Heart left ventricle (tissue), 13 donors: ENCODE measurements around the gene GOLGA1.

ENCODE experiments used
- POLR2A ChIP-seq, 2 donors: fragments of 450-650 bp; IDR thresholded peaks; one replicate each; pipeline ENCODE4 v1.6.1; 2017; ENCODE audit warnings: antibody characterized with exemption in 2 of 2, mild to moderate bottlenecking in 2 of 2, moderate library complexity in 2 of 2
- TF ChIP-seq, protein P1 (sequence below), 12 donors: fragments of 200-600 bp; sonication (generic) in 4 of 12; IDR thresholded peaks; one replicate each; pipeline versions ENCODE4 v1.5.0 to v1.8.0; 2018 to 2022; ENCODE audit warnings: antibody characterized with exemption in 12 of 12, mild to moderate bottlenecking in 5 of 12
- donor health status: ischemic (EF 13 %, LVEDD 7.1; RV severe dilation, severe dysfunction).
- donor health status: DM: no; HTN: yes; CAD: no.
- donor health status: DM: no; HTN: no; CAD: no.
- donor health status: ischemic (EF 25% LVEDD 6.9; RV normal size, moderate dysfunction).
- donor health status: ischemic (EF 25% LVEDD 5.7; RV mildly dilated, moderate dysfunction).
- donor health status: ischemic (EF 35%, LVEDD 5.7; RV mildly dilated, moderate dysfunction).
- donor health status: nonischemic (EF 11% LVEDD 7.7; RV severe dilation, severe dysfunction).
- donor health status: DM: yes; HTN: yes; CAD: no.
- donor health status: PGD.
- donor health status: ischemic (EF 29% LVEDD 5.4; RV normal size, mild dysfunction).
- donor health status: nonischemic (EF 23%, LVEDD 6.1; RV moderate dilation, normal function).

DNA sequence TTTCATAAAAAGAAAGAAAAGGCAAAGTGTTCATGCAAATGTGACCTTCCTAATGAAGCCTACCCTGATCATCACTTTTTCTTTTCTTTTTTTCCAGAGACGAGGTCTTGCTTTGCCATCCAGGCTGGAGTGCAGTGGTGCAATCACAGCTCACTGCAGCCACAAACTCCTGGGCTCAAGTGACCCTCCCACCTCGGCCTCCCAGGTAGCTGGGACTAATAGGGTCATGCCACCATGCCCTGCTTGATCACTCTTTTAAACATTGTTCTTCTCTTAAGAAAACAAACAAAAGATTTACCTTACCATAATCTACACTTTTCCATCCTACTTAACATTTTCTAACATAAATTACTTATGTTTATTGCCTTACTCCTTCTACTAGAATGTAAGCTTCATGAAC lies 8.5 kb upstream of the GOLGA1 start:
- TF ChIP-seq, protein P1, sequence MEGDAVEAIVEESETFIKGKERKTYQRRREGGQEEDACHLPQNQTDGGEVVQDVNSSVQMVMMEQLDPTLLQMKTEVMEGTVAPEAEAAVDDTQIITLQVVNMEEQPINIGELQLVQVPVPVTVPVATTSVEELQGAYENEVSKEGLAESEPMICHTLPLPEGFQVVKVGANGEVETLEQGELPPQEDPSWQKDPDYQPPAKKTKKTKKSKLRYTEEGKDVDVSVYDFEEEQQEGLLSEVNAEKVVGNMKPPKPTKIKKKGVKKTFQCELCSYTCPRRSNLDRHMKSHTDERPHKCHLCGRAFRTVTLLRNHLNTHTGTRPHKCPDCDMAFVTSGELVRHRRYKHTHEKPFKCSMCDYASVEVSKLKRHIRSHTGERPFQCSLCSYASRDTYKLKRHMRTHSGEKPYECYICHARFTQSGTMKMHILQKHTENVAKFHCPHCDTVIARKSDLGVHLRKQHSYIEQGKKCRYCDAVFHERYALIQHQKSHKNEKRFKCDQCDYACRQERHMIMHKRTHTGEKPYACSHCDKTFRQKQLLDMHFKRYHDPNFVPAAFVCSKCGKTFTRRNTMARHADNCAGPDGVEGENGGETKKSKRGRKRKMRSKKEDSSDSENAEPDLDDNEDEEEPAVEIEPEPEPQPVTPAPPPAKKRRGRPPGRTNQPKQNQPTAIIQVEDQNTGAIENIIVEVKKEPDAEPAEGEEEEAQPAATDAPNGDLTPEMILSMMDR (IDR thresholded peaks at IDR 0.05): no peak
- TF ChIP-seq POLR2A (IDR thresholded peaks at IDR 0.05): no peak
